NCI-H524 (cell line): Measurements from ENCODE around the gene GMDS.

Experiments
- DNase-seq, 2 experiments: peaks; one replicate each; lab custom pipeline; 2025; lab: John Stamatoyannopoulos, UW

Gene GMDS

GRCh38 chr6:1800845-1801244 lies 444.6 kb downstream of the GMDS start:
- peak in 1 of 2 experiments; percentile 55 for DNase-seq

DNA sequence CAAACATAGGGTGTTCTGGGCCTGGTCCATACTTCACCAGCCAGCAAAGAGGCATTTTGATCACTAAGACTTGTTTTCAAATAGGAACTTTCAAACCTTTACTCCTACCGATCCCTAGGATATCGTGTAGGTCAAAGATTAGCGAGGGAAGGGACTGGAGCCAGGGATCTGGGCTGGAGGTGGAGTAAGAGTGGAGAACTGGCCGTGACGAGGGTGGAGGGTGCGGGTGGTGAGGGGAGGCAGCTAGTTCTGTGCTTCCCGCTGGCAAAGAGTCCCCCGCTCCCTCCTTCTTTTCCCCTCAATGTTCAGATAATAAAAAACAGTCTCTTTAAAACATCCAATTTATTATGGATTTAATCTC lies 446.5 kb downstream of the GMDS start:
- no peak for DNase-seq

- DNase-seq = no peak
Measured at GRCh38 chr6:1798303-1798964, 447.0 kb downstream of the GMDS start.

DNA sequence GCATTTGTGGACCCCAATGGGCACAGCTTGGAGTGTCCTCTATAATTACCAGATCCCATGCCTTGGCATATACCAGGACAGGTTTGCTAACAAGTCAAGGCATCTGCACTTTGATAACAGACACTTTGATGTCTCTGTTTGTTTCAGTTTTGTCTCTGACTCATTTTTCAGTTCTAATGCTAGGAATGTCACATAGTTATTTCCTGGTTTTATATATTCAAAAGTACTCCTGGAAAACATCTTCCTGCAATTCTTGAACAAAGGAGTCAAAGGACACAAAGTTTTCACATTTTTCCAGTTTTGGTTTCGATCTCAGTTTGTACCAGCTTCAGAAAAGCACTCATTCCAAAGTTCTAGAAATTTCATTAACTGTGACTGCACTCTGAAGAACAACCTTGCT lies 447.6 kb downstream of the GMDS start:
- DNase-seq = no peak

GRCh38 chr6:1796706-1797529 lies 448.5 kb downstream of the GMDS start:
- no peak for DNase-seq

DNA sequence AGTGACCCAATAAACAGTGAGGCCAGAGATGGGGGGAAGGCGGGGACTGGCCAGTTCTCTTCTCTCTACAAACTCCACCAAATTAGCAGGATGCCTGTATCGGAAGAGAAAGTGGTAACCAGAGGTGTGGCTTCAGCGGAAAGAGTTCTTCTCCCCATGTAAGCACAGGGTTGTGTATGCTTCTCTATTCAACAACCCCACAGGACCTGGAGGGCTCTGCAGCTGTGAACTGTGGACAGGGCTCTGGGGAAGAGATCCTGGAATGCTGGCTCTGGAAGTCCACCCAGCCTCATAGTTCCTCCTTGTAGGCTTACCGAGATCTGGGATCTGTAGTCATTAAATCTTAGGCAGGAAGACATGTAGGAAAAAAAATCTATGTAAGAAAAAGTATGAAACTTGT lies 449.5 kb downstream of the GMDS start:
- no peak for DNase-seq

GRCh38 chr6:1792989-1793388 lies 452.4 kb downstream of the GMDS start:
- DNase-seq = peak in 1 of 2 experiments; percentile 47

DNA sequence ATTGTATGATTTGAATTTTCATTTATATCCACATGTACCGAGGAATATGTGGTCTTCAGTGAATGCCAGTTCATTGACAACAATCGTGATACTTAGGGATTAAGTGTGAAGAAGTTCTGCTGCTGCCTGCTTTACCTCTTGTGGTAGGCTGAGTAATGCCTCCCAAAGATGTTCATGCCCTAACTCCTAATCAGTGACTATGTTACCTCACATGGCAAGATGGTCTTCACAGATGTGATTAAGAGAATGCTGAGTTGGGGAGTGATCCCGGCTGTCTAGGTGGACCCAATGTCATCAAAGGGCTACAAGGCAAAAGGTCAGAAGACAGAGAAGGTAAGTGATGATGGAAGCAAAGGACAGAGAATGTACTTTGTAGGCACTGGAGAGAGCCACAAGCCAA lies 454.7 kb downstream of the GMDS start:
- no peak for DNase-seq

DNA sequence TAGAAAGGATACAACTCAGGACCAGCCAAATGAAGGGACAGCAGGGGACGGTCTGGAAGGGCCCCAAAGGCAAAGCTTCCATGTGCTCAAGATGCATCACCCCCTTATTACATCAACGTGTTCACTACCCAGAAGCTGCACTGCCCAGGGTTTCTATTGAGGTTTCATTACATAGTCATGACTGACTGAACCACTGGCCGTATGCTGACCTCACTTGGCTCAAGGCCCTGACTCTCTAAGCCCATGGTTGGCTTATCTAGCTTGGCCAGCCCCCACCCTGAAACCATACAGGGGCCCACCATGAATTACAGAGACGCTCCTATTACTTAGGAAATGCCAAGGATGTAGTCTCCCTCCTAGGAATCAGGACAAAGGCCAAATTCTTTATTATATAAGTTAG lies 456.3 kb downstream of the GMDS start:
- DNase-seq = no peak

DNA sequence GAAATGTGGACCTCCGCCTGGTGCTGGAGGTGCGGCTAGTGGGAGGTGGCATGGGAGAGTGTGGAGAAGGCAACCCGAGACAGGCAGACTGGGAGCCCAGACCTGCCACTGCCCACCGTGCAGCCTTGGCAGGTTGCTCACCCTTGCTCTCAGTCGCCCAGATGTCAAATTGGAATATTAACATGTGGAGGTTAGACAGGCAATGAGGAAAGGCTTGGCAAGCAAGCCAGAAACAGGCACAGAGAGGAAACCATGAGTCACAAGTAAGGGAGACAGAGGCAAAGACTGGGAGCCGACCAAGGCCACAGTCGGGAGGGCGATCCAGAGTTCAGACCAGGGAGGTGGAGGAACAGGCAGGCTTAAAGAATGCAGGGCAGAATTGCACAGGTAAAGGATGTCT lies 457.5 kb downstream of the GMDS start:
- no peak for DNase-seq

GRCh38 chr6:1786455-1787453 lies 458.7 kb downstream of the GMDS start:
- no peak for DNase-seq

DNA sequence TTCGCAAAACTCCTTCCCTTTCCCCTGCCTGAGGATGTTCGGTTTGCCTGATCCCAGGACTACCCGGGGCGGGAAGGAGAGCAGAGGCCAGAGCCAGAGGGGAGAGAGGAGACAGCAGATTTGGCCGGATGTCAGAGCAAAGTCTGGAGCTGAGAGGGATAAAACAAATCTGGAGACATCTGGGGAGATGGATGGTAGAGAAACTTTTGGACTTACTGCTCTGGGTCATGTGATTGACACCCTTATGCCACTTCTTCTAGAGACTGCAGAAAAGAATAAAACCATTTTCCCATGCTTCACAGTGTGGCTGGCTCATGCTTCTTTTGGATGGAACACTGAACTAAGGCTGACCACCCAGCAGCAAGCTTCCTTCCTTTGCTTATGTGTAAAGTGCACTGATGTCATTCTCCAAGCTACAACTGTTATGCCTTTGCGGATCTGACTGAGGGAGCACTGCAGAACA lies 461.0 kb downstream of the GMDS start:
- no peak for DNase-seq

- DNase-seq = no peak
Measured at GRCh38 chr6:1781817-1782184, 463.6 kb downstream of the GMDS start.

- DNase-seq = no peak
Measured at GRCh38 chr6:1781152-1781816, 464.1 kb downstream of the GMDS start.

- DNase-seq = no peak
Measured at GRCh38 chr6:1780251-1780867, 465.0 kb downstream of the GMDS start.

DNA sequence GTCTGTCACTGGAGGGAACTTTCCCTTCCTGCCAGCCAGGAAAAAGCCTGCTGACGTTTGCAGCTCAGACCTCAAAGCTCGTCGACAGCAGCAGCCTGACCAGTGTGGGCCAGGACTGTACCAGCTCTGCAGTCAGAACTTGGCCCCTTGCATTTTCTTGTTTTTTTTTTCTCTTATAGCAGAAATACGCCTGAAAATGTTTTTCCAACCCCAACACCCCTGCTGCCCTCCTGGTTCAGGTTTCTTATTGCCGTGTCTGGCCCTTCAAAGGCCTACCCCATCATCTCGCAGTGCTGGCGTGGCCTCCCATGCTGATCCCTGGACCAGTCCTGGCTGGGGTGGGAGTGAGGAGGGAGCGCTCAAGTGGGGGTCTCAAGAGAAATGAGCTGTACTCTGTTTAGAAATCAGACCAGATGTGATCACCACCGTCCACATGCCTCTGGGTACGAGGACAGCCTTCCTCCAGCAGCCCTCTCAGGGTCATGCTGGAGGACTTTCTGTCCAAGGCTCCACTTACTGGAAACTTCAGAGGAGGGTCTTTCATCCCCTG lies 466.6 kb downstream of the GMDS start:
- no peak for DNase-seq

GRCh38 chr6:1777921-1778685 lies 467.3 kb downstream of the GMDS start:
- DNase-seq = no peak

DNA sequence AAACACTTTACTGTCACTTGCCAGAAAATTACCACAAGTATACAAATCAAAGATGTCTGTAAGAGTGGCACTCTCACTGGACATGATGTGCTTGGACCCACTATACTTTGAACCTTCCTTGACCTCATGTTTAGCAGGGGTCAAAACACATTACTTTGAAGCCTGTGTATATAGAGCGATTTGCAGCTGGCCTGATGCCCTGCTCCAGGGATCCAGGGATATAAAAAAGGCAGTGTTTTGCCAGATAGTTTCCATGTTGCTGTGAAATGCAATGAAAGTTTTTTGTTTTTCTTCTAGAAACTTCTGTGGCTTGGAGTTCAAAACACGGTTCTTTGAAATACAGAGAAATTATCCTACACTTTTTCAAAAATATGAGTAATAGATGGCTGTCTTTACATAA lies 470.0 kb downstream of the GMDS start:
- DNase-seq = no peak

DNA sequence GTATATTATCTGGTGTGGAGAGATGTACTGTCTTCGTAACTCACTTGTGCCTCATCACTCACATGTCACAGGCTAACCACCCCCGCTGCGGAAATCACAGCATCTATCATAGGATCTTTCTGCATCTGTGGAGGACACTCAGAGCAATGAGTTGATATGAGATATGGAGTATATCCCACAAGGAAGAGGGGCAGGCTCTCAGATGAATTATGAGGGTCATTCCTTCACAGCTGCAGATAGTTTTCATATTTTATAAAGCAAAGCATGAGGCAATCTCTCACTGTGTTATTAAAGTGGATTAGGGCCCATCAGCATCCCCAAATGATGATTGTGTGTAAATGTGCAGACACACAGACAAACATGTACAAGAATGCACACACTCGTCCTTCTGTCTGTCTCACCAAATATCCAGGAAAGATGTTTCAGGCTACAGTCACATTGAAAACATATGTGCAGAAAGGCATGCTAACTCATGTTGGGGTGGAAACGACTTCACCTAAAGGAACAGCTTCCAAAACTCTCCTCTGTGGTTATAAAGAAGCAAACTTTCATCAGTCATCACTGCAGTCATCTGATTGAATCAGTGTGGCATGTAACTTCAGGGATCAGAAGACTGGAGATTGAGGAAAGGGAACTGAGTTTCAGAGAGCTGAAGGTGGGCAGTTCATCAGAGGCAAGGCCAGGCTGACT lies 471.0 kb downstream of the GMDS start:
- no peak for DNase-seq

DNA sequence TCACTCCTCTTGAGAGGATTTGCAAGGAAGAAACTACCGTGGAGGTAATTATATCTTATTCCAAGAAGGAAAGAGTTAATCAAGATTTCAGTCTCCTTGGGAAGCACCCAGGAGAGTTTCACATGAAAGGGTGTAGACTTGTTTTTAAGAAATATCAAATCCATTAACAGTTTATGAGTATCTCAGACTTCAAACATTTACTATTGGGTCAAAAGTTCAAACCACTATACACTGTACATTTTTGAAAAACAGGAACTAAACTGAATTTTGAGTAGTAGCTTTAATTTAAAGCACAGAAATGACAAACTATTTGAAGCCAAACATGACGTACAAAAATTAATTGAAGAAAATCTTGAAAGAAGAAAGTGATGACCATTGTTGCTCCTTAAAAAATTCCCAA lies 471.7 kb downstream of the GMDS start:
- no peak for DNase-seq
